GM21447 (cell line): Measurements from ENCODE around the gene TP53I13.

Experiments used
- ATAC-seq: cut with Tn5 transposase; IDR thresholded peaks from one replicate; pipeline ENCODE4 v1.9.1; 2021; ENCODE audit not compliant: unreplicated experiment

TP53I13 gene

GRCh38 chr17:29592850-29593551 lies 24.5 kb downstream of the TP53I13 start, which contains the start of gene ANKRD13B:
Gene ANKRD13B, plus strand, starts transcription at chr17:29593132. Its CDS starts 490 bp downstream, at chr17:29593622.
- no peak for ATAC-seq

GRCh38 chr17:29593591-29594518 lies 25.4 kb downstream of the TP53I13 start:
- ATAC-seq, result no peak

DNA sequence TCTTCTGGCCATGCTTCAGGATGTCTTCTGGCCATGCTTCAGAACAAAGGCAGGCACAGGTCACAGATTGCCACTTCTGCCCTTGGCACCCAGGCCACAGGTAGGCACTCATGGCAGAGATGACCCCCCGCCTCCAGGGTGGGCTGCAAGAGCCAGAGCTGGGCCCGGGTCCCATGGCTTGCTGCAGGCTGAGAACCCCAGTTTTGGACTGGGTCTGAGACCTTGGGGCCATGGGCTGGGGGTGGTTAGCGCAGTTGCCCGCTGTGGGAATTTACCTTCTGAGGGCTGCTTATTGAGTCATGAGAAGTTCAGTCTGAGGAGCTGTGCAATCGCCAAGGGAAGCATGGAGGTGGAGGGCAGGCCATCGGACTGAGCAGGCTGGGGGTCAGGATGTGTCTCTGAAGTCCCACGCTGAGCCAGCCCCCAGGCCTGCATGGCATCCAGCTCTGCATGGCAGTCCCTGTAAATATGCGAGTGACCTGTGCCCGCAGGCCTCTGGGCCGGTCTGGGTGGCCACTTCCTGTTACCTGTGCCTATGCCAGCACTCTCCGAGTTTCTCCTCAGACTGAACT lies 26.1 kb downstream of the TP53I13 start:
- no peak for ATAC-seq

DNA sequence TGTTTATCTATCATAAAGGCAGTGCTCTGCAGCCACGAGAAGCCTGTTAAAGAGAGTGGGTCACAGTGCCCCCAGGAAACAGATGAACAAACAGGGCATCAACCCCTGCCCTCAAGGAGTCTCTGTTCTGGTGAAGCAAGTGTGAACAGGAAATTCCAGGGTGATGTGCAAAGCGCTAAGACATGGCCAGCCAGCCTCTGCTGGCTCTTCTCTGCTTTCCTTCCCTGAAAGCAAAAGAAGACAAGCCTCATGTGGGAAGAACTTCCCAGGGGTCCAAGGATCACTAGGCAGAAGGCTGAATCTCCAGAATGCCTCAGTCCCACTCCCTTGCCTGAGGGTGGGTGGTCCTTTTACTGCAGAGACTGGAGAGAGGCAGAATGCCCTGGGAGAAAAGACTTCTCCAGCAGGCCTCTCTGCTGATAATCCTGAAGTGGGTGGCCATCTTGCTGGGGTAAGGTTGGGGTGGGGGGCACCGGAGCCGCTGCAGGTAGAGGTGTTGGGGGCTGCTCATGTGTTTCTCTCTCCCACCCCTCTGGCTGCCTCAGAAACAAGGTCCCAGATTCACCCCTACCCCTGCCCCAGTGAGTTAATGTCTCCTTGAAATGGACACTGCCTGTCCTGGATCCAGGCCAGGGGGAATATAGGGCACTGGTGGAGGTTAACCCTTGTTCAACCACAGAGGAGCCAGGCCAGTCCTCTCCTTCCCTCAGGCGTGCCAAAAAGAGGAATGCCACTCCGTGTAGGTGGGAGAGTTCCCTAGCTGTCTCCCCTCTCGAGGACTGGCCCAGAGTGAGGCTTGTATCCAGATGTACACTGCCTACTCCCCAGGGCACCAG lies 26.8 kb downstream of the TP53I13 start:
- ATAC-seq, result no peak

- ATAC-seq, result no peak
Measured at GRCh38 chr17:29595943-29596774, 27.7 kb downstream of the TP53I13 start.

GRCh38 chr17:29596811-29597210 lies 28.3 kb downstream of the TP53I13 start:
- ATAC-seq, result no peak

DNA sequence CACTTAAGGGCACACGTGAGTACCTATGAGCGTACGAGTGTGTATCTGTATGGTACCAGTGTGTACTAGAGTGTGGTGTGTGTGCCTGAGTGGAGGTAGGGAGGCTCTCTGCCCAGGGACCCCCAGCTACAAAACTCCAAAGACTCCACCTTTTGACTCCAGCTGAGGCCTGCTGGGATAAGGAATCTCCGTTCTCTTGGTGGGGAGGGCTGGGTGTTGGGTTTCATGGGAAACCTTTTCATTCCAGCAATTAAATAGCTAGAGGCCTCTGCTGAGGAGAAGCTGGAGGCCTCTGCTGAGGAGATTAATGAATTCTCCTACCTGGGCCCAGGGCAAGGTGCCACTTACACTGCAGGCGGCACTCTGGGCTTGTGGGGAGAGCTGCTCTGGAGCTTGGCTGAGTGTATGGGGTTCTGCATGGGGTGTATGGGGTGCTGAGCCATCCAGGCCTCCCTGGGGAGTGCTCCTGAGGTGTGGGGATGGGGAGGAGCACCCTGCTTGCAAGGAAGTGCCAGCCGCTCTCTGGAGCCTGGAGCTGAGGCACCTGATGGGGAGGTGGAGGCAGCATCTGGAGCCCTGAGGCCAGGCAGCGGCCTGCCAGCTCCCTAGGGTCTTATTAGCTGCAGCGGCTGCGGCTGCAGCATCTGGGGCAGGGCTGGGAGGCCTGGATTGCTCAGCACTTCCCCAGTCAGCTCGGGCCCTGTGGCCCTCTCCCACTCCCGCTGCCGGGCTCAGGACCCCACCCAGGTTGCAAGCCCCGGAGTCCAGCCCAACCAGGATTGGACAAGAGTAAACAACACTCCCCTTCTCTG lies 29.1 kb downstream of the TP53I13 start:
- ATAC-seq, result no peak

- no peak for ATAC-seq
Measured at GRCh38 chr17:29603109-29603674, 34.7 kb downstream of the TP53I13 start.

GRCh38 chr17:29607557-29608195 lies 39.2 kb downstream of the TP53I13 start:
- no peak for ATAC-seq

DNA sequence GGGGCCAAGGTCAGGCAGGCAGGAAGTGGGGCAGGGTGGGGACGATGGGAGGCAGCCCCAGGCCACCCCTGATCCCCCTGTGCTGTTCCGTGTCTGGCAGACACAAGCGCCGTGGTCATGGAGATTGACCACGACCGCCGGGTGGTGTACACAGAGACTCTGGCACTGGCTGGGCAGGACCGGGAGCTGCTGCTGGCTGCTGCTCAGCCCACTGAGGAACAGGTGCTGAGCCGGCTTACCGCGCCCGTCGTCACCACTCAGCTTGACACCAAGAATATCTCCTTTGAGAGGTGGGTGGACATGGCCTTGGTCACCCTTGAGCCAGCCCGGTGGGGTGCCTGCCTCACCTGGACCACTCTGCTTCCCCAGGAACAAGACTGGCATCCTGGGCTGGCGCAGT lies 40.5 kb downstream of the TP53I13 start:
- ATAC-seq, result no peak

GRCh38 chr17:29610395-29610794 lies 41.9 kb downstream of the TP53I13 start:
- no peak for ATAC-seq

GRCh38 chr17:29611351-29612093 lies 43.0 kb downstream of the TP53I13 start:
- ATAC-seq, result no peak

DNA sequence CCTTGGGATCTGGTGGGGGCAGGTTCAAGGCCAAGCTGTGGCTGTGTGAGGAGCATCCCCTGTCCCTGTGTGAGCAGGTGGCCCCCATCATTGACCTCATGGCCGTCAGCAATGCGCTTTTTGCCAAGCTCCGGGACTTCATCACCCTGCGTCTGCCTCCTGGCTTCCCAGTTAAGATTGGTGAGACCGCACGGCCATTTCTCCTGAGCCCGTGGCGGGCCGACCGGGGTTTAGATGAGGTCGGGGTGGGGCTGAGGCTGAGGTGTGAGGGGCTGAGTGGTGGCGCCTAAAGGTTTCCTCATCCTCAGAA lies 43.5 kb downstream of the TP53I13 start:
- ATAC-seq, result no peak

GRCh38 chr17:29612404-29613280 lies 44.1 kb downstream of the TP53I13 start:
- no peak for ATAC-seq

DNA sequence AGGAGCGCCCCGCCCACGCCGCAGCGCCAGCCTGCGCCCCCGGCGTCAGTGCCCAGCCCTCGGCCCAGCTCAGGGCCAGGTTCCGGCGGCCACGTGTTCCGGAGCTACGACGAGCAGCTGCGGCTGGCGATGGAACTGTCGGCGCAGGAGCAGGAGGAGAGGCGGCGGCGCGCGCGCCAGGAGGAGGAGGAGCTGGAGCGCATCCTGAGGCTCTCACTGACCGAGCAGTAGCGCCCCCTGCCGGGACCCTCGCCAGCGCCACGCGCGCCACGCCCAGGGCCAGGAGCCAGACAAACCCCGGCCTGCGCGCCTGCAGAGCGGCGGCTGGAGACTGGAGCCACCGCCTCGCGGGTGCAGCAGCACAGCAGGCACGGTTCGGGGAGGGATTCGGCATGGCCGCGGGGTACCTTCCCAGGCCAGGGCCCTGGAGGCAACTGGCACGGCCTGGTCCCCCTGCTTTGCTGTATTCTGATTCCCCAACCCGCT lies 44.9 kb downstream of the TP53I13 start:
- ATAC-seq, result no peak

DNA sequence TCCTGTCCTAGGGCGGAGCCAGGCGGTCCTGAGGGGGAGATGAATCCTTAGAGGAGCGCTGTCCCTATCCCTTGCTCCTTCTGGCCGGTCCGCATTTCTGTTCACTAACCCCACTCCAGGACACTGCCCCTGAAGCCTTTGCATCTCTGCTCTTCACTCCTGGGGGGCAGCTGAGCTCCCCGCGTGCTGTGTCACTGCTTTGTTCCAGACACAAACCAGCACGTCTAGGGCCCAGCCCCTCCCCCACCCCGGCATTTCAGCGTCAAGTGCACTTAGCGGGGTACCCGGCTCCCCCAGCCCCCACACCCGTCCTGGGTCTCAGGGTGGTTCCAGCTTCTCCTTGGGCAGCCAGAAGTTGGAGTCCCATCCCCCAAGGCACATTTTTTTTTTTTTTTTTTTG lies 45.4 kb downstream of the TP53I13 start:
- no peak for ATAC-seq
